Measurements from ENCODE around the gene EIF3B.
"Not testable (repeated sequence)": the region's sequence is repeated elsewhere in the genome, so short reads cannot be mapped to it uniquely, and the experiment has no call there.

Gene EIF3B

DNA sequence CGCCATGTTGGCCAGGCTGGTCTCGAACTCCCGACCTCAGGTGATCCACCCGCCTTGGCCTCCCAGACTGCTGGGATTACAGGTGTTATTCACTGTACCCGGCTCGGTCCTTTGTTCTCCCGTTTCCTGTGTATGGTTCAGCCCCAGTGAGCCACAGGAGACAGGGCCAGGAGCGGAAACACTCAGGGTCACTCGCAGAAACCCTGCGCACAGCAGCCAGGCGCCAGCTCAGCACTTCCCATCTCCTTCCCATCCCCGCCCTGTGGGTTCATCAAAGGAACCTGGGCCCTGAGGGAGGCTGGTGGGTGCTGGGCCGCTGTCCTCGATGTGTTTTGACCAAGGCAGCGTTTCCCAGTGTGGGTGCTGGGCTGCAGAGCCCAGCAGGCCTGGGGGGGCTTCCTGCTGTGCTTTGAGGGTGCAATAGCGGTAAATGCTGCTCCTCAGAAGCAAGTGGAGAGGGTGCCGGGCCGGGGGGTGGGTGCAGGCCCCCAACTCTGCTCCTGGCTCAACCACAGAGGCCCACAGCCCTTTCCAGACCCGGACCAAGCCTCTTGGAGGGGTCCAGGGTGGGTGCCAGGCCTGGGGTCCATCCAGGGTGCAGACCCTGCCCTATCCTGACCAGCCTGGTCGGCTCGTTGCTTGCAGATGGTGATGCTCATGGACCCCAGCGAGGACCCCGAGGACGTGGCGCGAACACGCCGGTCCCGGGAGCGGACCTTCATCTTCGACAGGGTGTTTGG is 33.4 kb downstream of the EIF3B start:
- Histone ChIP-seq H3K4me1 (ENCODE audit: low read depth, poor library complexity, severe bottlenecking) (no peaks in the 10 kb centered on the region), H3K9ac (no peak overlapping the region), H3K27ac (no peak overlapping the region), H3K4me2 (no peak overlapping the region), H3K79me2 (ENCODE audit: insufficient read depth, low read depth) (no peaks in the 10 kb centered on the region), H3K36me3 (ENCODE audit: insufficient read depth) (no peaks in the 10 kb centered on the region), H4K20me1 (ENCODE audit: insufficient read depth) (no peaks in the 10 kb centered on the region), H3K27me3 (ENCODE audit: insufficient read depth, low read depth) (no peaks in the 10 kb centered on the region), H3K4me3 (IDR thresholded peaks at IDR 0.05; ENCODE audit: insufficient read depth, low read depth, low read length) (no peak overlapping the region), H2AFZ (ENCODE audit: low read depth) (no peak overlapping the region)
- TF ChIP-seq, protein P1, sequence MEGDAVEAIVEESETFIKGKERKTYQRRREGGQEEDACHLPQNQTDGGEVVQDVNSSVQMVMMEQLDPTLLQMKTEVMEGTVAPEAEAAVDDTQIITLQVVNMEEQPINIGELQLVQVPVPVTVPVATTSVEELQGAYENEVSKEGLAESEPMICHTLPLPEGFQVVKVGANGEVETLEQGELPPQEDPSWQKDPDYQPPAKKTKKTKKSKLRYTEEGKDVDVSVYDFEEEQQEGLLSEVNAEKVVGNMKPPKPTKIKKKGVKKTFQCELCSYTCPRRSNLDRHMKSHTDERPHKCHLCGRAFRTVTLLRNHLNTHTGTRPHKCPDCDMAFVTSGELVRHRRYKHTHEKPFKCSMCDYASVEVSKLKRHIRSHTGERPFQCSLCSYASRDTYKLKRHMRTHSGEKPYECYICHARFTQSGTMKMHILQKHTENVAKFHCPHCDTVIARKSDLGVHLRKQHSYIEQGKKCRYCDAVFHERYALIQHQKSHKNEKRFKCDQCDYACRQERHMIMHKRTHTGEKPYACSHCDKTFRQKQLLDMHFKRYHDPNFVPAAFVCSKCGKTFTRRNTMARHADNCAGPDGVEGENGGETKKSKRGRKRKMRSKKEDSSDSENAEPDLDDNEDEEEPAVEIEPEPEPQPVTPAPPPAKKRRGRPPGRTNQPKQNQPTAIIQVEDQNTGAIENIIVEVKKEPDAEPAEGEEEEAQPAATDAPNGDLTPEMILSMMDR (conservative IDR thresholded peaks at IDR 0.05; ENCODE audit: low read depth, low read length) = no peak

DNA sequence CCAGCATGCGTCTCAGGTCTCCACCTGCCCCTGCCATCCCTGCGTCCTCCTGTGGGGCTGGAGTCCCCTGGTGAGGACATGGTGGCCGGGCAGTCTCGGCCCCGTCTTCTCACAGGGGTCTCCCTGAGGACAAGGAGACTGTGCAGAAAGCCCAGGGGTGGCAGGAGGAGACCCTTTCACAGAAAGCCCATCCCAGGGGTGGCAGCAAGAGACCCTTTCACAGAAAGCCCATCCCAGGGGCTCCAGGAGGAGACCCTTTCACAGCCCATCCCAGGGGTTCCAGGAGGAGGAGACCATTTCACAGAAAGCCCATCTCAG is 34.0 kb downstream of the EIF3B start:
- no peak overlapping the region for H3K9ac ChIP-seq
- no peak overlapping the region for H3K27ac ChIP-seq
- no peaks in the 10 kb centered on the region for H4K20me1 ChIP-seq (ENCODE audit: insufficient read depth)
- H3K4me3 ChIP-seq (IDR thresholded peaks at IDR 0.05; ENCODE audit: insufficient read depth, low read depth, low read length) = no peak overlapping the region
- H3K27me3 ChIP-seq (ENCODE audit: insufficient read depth, low read depth) = no peaks in the 10 kb centered on the region
- H3K4me2 ChIP-seq = no peak overlapping the region
- no peaks in the 10 kb centered on the region for H3K4me1 ChIP-seq (ENCODE audit: low read depth, poor library complexity, severe bottlenecking)
- no peaks in the 10 kb centered on the region for H3K36me3 ChIP-seq (ENCODE audit: insufficient read depth)
- H2AFZ ChIP-seq (ENCODE audit: low read depth) = no peak overlapping the region
- TF ChIP-seq, protein P1 (conservative IDR thresholded peaks at IDR 0.05; ENCODE audit: low read depth, low read length) = no peak
- H3K79me2 ChIP-seq (ENCODE audit: insufficient read depth, low read depth) = no peaks in the 10 kb centered on the region

DNA sequence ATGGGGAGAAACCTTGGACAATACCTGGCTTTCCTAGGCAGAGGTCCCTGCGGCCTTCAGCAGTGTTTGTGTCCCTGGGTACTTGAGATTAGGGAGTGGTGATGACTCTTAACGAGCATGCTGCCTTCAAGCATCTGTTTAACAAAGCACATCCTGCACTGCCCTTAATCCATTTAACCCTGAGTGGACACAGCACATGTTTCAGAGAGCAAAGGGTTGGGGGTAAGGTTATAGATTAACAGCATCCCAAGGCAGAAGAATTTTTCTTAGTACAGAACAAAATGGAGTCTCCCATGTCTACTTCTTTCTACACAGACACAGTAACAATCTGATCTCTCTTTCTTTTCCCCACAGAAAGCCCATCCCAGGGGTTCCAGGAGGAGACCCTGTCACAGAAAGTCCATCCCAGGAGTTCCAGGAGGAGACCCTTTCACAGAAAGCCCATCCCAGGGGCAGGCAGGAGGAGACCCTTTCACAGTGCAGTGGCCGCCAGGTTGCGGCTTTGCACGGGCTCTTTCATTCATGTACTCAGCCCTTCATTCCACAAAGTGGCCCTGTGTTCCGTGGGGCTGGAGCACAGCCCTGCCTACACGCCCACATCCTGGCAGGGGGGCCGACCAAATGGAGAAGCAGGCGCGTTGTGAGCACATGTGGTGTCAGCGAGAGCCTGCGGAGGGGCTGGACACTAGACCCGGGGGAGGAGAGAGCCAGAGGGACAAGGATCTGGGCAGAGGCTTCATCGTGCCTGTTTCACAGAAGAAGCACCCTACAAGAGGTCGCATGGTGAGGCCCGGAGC is 35.6 kb downstream of the EIF3B start:
- H3K27ac ChIP-seq = not testable (repeated sequence)

DNA sequence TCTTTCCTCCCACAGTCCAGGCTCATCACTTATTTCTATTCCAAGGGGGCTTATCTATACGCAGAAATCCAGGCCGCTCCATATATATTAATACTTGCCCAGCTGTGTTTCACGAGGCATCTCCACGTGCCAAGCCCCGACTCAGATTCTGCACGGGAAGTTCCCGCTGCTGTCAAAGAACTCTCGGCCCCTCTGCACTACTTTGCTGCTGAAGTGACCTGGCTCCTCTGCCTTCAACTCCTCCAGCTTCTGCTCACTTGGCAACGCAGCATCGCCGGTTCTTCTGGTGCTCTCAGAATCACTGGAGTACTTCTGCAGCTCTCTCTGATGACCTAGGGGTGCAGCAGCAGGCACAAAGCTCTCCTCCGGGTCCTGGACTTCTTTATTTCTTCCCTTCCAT is 39.1 kb downstream of the EIF3B start:
- H3K4me2 ChIP-seq = no peak overlapping the region
- TF ChIP-seq, protein P1 (conservative IDR thresholded peaks at IDR 0.05; ENCODE audit: low read depth, low read length) = no peak
- no peak overlapping the region for H3K9ac ChIP-seq
- H4K20me1 ChIP-seq (ENCODE audit: insufficient read depth) = no peaks in the 10 kb centered on the region
- H3K4me1 ChIP-seq (ENCODE audit: low read depth, poor library complexity, severe bottlenecking) = peaks cover 21% of the 10 kb centered on the region
- no peaks in the 10 kb centered on the region for H3K79me2 ChIP-seq (ENCODE audit: insufficient read depth, low read depth)
- H2AFZ ChIP-seq (ENCODE audit: low read depth) = no peak overlapping the region
- no peak overlapping the region for H3K4me3 ChIP-seq (IDR thresholded peaks at IDR 0.05; ENCODE audit: insufficient read depth, low read depth, low read length)
- H3K27ac ChIP-seq = no peak overlapping the region
- no peaks in the 10 kb centered on the region for H3K36me3 ChIP-seq (ENCODE audit: insufficient read depth)
- H3K27me3 ChIP-seq (ENCODE audit: insufficient read depth, low read depth) = no peaks in the 10 kb centered on the region

More for the DNA sequence above, 35.6 kb downstream of the EIF3B start:
- not testable (repeated sequence) for H3K4me1 ChIP-seq (ENCODE audit: low read depth, poor library complexity, severe bottlenecking); H3K79me2 ChIP-seq (ENCODE audit: insufficient read depth, low read depth); H2AFZ ChIP-seq (ENCODE audit: low read depth); H3K36me3 ChIP-seq (ENCODE audit: insufficient read depth); H3K9ac ChIP-seq; H3K27me3 ChIP-seq (ENCODE audit: insufficient read depth, low read depth); H3K4me2 ChIP-seq; H3K4me3 ChIP-seq (IDR thresholded peaks at IDR 0.05; ENCODE audit: insufficient read depth, low read depth, low read length); H4K20me1 ChIP-seq (ENCODE audit: insufficient read depth)

DNA sequence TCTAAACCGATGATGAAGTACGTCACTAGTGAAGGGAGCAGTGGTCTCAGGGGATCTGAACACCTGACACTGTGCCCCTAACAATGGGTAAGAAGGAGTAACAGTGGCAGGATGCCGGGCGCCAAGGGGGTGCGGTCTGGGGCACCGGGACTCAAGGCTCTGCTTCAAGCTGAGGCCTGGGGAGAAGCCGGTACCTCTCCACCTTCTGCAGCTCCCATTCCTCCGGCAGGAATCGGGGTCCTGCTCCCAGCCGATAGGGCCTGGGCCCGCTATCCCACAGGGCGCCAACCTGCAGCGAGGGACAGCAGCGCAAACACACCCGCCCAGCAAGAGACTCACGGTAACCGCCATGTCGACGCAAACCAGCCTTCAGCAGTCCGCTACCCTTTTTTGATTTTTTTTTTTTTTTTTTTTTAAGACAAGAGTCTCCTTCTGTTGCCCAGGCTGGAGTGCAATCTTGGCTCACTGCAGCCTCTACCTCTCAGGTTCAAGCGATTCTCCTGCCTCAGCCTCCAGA is 40.0 kb downstream of the EIF3B start:
- H3K79me2 ChIP-seq (ENCODE audit: insufficient read depth, low read depth) = no peaks in the 10 kb centered on the region
- no peak overlapping the region for H3K4me2 ChIP-seq
- H4K20me1 ChIP-seq (ENCODE audit: insufficient read depth) = no peaks in the 10 kb centered on the region
- H3K4me1 ChIP-seq (ENCODE audit: low read depth, poor library complexity, severe bottlenecking) = peaks cover 30% of the 10 kb centered on the region
- H3K9ac ChIP-seq = no peak overlapping the region
- no peak overlapping the region for H3K27ac ChIP-seq
- H2AFZ ChIP-seq (ENCODE audit: low read depth) = no peak overlapping the region
- H3K27me3 ChIP-seq (ENCODE audit: insufficient read depth, low read depth) = no peaks in the 10 kb centered on the region
- no peaks in the 10 kb centered on the region for H3K36me3 ChIP-seq (ENCODE audit: insufficient read depth)
- H3K4me3 ChIP-seq (IDR thresholded peaks at IDR 0.05; ENCODE audit: insufficient read depth, low read depth, low read length) = no peak overlapping the region
- TF ChIP-seq, protein P1 (conservative IDR thresholded peaks at IDR 0.05; ENCODE audit: low read depth, low read length) = no peak

Data from KMS-11 (cell line).